Astrocyte of the cerebellum (primary cell): Measurements from ENCODE around the gene RASL12.

ENCODE experiments used
- DNase-seq: peaks from one replicate; pipeline ENCODE4 v3.0.0-alpha.2; 2011; ENCODE audit warnings: low read depth
- H3K4me3 ChIP-seq: 2 replicates; pipeline ENCODE4 v1.5.1; 2011; ENCODE audit warnings: mild to moderate bottlenecking, low read depth, low read length, moderate library complexity
- CTCF ChIP-seq: IDR thresholded peaks from 2 replicates; pipeline ENCODE4 v1.5.1; 2012; ENCODE audit warnings: low read length, low read depth, moderate library complexity, mild to moderate bottlenecking; ENCODE audit errors: missing control alignments
- in situ Hi-C: cut with HindIII; loops from 2 replicates; pipeline ENCODE4 v1.10.0; 2017; ENCODE audit warnings: low sequenced_read_pairs

The RASL12 gene

GRCh38 chr15:65008983-65009382, 58.8 kb downstream of the RASL12 start:
- in situ Hi-C loops, result no loop called here
- no peak for DNase-seq
- H3K4me3 ChIP-seq, result no peak overlapping the region
- TF ChIP-seq CTCF, result peak; percentile 29

GRCh38 chr15:65006876-65007275, 60.9 kb downstream of the RASL12 start:
- no peak overlapping the region for H3K4me3 ChIP-seq
- no peak for DNase-seq
- no peak for TF ChIP-seq CTCF
- in situ Hi-C loops, result no loop called here

- no peak overlapping the region for H3K4me3 ChIP-seq
- DNase-seq, result no peak
- in situ Hi-C loops, result no loop called here
- no peak for TF ChIP-seq CTCF
Measured at GRCh38 chr15:65004993-65005392, 62.8 kb downstream of the RASL12 start.
